Fibroblast of skin of abdomen (primary cell): Measurements from ENCODE around the gene ARID3B.
"Not testable (repeated sequence)": the region's sequence is repeated elsewhere in the genome, so short reads cannot be mapped to it uniquely, and the experiment has no call there.

Experiments used
- DNase-seq: peaks from one replicate; pipeline ENCODE4 v3.0.0-alpha.2; 2013

The ARID3B gene

GRCh38 chr15:74537736-74538135 is 3.3 kb upstream of the ARID3B start:
- DNase-seq = no peak

- not testable (repeated sequence) for DNase-seq
Observed at GRCh38 chr15:74539521-74539920, 1.5 kb upstream of the ARID3B start.

- peak; percentile 18 for DNase-seq
Observed at GRCh38 chr15:74540161-74540760, 759 bp upstream of the ARID3B start.

DNA sequence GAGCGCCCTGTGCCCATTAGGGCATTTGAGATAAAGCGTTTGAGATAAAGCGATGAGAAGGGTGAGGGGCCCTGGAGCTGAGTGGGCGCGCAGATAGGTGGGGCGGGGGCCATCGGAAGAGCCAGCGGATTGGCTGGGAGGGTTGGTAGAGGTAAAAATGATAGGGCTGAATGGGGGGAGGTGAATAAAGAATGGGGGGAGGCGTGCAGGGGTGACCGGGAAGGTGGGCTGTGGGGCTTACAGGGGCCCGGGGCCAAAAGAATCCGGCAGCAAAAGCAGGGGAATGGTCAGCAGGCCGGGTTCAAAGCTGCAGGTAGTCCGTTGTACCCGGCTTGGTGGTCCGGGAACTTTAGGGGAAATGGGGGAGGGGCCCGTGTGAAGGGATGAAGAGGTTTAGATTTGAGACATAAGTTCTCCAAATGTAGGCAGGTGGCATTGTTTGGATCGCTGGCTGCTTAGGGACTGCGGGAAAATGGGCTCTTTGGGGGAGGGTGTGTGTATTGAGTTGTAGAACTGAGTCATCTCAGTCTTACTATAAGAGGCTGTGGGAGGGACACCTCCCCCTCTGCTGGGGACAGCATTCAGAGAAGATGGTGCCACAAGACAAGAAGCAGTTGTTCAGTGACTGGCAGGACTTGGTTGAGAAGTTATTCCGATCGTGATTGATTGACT is 610 bp downstream of the ARID3B start:
- peak; percentile 42 for DNase-seq

DNA sequence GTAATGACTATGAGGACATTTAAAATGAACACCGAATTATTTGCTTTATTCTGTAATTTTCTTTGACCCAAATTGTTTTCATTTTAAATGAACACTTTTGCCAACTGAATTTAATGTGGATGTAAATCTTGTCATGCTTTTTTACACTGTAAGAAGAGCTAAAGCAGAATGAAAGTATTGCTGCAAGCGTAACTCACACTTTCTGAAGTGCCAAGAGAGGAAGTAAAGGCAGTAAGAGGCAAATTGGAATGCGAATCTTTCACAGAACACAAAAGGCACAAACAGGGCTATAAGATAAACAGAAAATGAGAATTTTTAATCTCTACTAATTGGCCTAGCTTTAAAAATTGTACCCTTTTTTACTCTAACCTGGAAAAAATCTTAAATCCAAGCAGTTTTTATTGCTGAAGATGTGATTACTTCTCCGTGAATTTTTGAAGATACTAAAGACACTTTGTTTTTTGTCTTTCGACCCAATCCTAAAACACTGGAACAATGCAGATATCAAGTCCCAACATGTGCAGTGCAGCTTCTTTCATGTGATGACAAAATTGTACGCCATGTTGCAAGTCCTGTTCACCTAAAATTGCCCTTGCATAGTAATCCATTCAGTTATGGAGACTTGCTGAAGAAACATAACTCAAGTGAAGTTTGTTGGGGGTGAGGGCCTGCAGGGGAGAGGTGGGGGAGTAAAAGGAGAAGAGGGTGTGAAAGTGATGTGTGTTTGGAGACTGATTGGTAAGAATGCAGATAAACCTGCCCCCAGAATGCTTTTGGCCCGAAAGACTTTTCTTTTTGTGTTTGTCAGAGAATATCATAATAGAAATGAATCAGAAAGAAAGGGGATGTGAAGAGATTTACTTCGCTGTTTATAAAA is 1.4 kb downstream of the ARID3B start:
- DNase-seq = no peak

GRCh38 chr15:74543043-74543422 is 2.0 kb downstream of the ARID3B start:
- no peak for DNase-seq

- no peak for DNase-seq
Observed at GRCh38 chr15:74543583-74543982, 2.6 kb downstream of the ARID3B start.

- no peak for DNase-seq
Observed at GRCh38 chr15:74545086-74545485, 4.1 kb downstream of the ARID3B start.

DNA sequence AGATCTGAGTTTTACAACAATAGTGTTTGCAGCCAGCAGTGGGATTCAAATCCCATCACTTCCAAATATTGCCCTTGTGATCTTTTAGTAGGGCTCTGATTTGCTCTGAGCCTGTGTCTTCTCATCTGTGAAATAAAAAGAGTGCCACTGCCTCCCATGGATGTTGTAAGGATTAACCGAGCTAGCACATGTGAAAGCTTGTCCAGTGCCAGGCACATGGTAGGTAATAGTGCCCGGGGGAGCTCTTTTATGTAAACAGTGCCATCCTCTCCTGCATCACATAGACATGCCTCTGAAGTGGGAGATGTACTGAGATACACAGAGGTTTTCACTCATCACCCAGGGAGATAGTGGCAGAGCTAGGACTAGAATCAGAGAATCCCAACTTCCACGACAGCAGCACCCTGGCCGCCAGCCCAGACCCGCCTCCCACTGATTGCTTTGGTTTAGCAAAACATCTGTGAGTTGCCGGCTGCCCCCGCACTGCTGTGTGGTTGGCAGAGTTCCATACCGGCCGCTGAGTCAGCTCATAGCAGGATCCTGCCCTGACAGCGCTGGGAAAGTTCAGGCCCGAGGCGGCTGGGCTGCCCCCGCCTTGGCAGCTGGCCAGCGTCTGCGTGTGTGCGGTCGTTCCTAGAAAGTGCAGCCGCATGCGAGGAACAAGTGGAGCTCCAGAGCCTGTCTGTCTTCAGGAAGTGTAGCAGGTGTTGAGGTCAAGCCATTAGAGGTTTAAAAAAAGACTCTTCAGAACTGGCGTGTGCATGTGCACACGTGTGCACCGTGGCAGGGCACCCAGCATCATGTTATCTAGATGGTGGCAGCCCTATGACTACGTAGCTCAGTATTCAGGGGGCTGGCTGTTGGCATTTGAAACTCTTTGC is 5.0 kb downstream of the ARID3B start:
- DNase-seq = peak; percentile 99

- DNase-seq = no peak
Observed at GRCh38 chr15:74547616-74548015, 6.6 kb downstream of the ARID3B start.

DNA sequence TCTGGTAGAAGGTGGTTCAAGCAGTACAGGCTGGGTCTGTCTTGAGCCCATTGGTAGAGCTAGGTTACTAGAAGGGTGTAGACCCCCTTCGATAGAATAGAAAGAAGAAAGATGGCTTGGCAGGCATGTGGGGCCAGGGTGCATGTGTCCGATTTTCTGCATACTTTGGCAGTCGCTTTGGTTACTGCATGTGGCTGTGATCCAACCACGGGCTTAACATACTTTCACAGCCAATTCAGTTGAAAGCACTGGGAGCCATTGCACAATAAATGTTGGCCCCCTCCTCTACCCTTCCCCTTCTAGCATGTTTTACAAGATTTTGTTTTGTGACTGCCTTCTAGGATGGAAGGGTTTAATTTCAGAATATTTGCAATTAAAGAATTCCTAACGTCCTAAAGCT is 7.2 kb downstream of the ARID3B start:
- DNase-seq = no peak

- DNase-seq = no peak
Observed at GRCh38 chr15:74549816-74550215, 8.8 kb downstream of the ARID3B start.

DNA sequence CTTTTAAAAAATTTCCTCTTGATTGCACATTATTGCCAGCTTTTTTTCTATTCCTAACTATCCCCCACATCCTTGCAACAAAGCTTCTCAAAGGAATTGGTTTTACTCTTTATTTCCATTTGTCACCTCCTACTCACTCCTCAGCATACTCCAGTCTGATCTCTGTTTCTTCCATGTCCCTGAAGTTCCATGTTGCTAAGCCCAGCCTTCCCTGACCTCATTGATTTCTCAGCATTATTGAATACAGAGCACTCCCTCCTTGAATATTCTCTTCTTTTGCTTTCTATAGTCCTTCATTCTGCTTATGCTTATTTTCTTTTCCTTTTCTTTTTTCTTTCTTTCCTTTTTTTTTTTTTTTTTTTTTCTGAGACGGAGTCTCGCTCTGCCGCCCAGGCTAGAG is 10.7 kb downstream of the ARID3B start:
- no peak for DNase-seq

GRCh38 chr15:74552773-74553441 is 11.9 kb downstream of the ARID3B start:
- DNase-seq = no peak

GRCh38 chr15:74555192-74555591 is 14.2 kb downstream of the ARID3B start:
- DNase-seq = no peak

GRCh38 chr15:74558706-74559105 is 17.7 kb downstream of the ARID3B start:
- no peak for DNase-seq

- no peak for DNase-seq
Observed at GRCh38 chr15:74563442-74563841, 22.4 kb downstream of the ARID3B start.

DNA sequence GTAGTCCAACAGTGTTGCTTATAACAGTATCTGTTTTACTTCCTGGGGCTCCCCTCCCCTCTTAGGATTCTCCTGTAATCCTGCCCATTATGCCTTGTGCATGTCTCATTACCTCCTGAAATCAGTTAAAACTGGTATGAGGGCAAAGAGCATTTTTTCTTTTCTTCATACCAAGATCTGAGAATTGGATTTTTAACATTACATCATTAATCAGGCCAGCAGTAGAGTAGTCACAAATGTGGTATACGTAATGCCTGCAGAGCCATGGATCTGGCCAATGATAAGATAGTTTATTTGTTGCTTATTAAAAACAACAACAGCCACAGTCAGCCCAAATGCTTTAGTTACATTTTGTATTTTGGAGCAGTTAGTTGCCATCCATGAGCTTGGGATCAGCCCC is 23.2 kb downstream of the ARID3B start:
- no peak for DNase-seq

DNA sequence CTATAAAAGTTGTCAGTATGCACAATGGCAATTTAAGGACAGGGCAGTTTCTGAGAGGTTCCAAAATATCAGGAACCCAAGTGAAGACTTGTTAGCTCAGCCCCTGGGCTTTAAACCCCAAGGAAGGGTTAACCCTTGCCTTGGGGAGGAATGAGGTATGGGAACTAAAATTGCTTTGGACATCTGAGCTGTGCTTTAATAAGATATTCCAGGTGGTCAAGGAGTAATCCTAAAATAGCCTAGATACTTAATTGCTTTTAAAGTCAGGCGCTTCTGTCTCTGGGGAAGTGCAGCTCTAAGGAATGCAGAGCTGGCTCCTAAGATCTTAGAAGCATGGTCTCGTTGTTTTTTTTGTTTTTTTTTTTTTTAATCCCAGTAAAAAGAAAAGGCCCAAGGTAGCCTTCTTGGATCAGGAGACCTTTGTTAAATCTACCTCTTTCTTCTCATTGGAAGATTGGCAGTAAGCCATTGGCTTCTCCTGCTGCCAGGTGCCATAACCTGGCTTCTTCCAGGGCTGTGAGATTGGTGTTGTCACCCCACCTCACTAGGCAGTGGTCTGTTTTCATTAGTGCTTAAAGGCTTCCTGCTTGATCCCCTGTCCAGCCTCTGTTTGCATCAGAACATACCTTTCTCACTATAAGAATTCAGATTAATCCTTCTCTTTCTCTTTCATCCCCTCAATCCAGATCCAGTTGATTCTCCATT is 24.5 kb downstream of the ARID3B start:
- no peak for DNase-seq

GRCh38 chr15:74568594-74568993 is 27.6 kb downstream of the ARID3B start:
- DNase-seq = no peak

DNA sequence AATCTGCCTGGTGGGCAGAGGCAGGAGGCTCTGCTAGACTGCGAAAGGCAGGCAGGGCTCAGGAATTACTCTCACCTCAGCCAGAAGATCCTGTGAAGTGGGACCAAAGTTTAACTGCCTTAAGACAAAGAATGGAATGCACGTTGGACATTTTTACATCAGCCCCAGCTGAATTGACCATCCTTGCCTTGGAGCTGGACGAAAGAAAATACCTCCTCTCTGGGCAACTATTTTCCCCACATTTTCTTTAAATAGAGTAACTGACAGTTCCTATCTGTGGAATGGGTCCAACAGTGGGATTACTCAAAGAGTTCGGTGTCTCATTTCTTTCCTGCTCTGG is 28.7 kb downstream of the ARID3B start:
- DNase-seq = no peak

DNA sequence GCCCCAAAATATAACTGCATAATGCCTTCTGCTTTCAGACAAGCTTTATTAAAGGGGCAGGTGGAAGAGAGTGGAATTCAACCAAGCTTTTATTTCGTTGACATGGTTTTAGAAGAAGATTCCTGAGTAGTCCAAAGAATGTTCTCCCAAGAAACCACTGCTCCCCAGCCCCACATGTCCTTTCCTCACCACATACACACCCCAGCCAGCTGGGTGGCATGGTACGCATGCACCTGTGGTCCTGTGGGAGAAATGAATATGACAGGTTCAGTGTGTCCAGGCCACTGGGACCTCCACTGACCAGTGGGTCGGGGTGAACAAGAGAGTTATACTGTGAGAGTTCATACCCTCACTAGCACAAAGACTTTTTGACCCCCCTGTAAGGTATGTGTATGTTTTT is 30.2 kb downstream of the ARID3B start:
- no peak for DNase-seq
